Measurements from ENCODE around the gene TMED8. TPM values are rescaled to one million over a fixed set of nuclear protein-coding genes. Genes with fewer than 3 reads are reported as not detected.
A peak's percentile ranks its signal among the peaks of the same experiment; 100 is the strongest.
"Not testable (repeated sequence)": the region's sequence is repeated elsewhere in the genome, so short reads cannot be mapped to it uniquely, and the experiment has no call there.

The TMED8 gene
- total RNA-seq, 1 experiment from 2014 or later, result 73.8 TPM

DNA sequence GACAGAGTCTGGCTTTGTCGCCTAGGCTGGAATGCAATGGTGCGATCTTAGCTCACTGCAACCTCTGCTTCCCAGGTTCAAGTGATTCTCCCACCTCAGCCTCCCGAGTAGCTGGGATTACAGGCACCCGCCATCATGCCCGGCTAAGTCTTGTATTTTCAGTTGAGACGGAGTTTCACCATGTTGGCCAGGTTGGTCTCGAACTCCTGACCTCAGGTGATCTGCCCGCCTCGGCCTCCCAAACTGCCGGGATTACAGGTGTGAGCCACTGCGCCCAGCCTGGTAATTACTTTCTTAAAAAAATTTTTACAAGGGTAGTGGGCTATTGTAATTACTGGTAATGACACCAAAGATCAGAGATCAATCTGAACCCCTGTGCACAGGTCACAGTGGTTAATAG, 58.1 kb downstream of the TMED8 start:
- peaks cover 75% of the 10 kb centered on the region for H3K79me2 ChIP-seq (ENCODE audit: low read length)
- peak overlapping the region; percentile 86 for H3K4me2 ChIP-seq (ENCODE audit: low read depth, low read length, poor library complexity, severe bottlenecking)
- H3K9ac ChIP-seq (ENCODE audit: low read length), result peak overlapping the region; percentile 93; the same call in 1 of the 2 replicates
- not testable (repeated sequence) for DNase-seq; H3K36me3 ChIP-seq (ENCODE audit: insufficient read depth, low read length); H2AFZ ChIP-seq (ENCODE audit: low read length); H3K27me3 ChIP-seq (ENCODE audit: low read length); H4K20me1 ChIP-seq (ENCODE audit: insufficient read depth, low read depth, low read length); H3K9me3 ChIP-seq (ENCODE audit: low read length); H3K27ac ChIP-seq (ENCODE audit: low read length); H3K9me2 ChIP-seq (replicated peaks; ENCODE audit: insufficient read depth, low read length)
- H3K4me3 ChIP-seq (ENCODE audit: low read length), result peak overlapping the region; percentile 84; the same call in 1 of the 2 replicates
- peaks cover 34% of the 10 kb centered on the region for H3K4me1 ChIP-seq (ENCODE audit: low read length)

DNA sequence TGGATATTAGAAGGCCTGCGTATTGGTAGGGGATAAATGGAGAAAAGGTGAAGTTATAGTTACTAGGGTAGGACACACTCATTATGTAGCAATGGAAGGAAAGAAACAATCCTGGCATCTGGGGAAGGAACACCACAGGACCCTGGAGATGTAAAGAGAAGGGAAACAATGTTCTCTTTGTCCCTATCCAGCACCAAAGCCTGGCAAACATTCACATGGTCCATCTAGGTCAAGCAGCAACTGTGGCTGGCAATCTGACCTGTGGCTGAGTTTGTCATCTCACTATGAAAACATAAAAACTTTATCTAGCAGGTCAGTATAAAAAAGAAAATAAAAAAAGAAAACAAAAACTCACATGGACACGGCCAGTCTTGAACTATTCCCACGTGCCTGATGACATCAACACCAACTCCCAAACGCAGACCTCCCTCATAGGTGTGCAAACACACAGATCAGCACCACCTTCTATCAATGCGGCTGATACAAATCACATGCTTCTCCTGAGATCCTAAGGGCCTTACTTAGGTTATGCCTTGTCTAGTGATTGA, 58.8 kb downstream of the TMED8 start:
- H3K4me3 ChIP-seq (ENCODE audit: low read length), result no peak overlapping the region
- H3K4me2 ChIP-seq (ENCODE audit: low read depth, low read length, poor library complexity, severe bottlenecking), result no peak overlapping the region
- H2AFZ ChIP-seq (ENCODE audit: low read length), result no peak overlapping the region
- no peaks in the 10 kb centered on the region for H3K9me2 ChIP-seq (replicated peaks; ENCODE audit: insufficient read depth, low read length)
- H3K9ac ChIP-seq (ENCODE audit: low read length), result no peak overlapping the region
- no peaks in the 10 kb centered on the region for H3K36me3 ChIP-seq (ENCODE audit: insufficient read depth, low read length)
- peaks cover 81% of the 10 kb centered on the region for H3K79me2 ChIP-seq (ENCODE audit: low read length)
- H3K27ac ChIP-seq (ENCODE audit: low read length), result no peak overlapping the region
- DNase-seq, result no peak
- H3K4me1 ChIP-seq (ENCODE audit: low read length), result peaks cover 39% of the 10 kb centered on the region
- no peaks in the 10 kb centered on the region for H3K9me3 ChIP-seq (ENCODE audit: low read length)
- no peaks in the 10 kb centered on the region for H3K27me3 ChIP-seq (ENCODE audit: low read length)
- no peaks in the 10 kb centered on the region for H4K20me1 ChIP-seq (ENCODE audit: insufficient read depth, low read depth, low read length)

DNA sequence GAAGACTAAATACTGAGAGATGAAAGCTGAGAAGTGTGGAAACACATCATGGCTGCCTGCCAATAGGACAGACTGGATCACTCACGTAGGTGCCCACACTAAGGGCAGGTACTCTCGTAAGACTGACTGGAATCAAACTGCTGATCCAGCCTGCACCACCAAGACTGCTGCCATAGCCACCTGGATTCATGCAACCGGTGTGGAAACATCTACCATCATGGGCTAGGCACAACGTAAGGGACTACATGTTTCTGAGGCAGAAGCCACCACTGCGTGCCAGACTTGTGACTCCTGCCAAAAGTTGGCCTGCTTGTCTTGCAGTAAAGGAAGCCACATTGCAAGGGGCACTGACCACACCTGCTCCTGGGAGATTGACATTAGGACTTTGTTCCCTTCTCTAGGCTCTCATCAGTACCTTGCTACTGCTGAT, 60.0 kb downstream of the TMED8 start:
- no peak overlapping the region for H2AFZ ChIP-seq (ENCODE audit: low read length)
- no peak overlapping the region for H3K4me3 ChIP-seq (ENCODE audit: low read length)
- H3K79me2 ChIP-seq (ENCODE audit: low read length), result peaks cover 78% of the 10 kb centered on the region
- DNase-seq, result no peak
- H3K36me3 ChIP-seq (ENCODE audit: insufficient read depth, low read length), result no peaks in the 10 kb centered on the region
- H3K9me3 ChIP-seq (ENCODE audit: low read length), result no peaks in the 10 kb centered on the region
- H3K9ac ChIP-seq (ENCODE audit: low read length), result no peak overlapping the region
- H4K20me1 ChIP-seq (ENCODE audit: insufficient read depth, low read depth, low read length), result no peaks in the 10 kb centered on the region
- H3K4me1 ChIP-seq (ENCODE audit: low read length), result peaks cover 33% of the 10 kb centered on the region
- no peaks in the 10 kb centered on the region for H3K27me3 ChIP-seq (ENCODE audit: low read length)
- no peak overlapping the region for H3K4me2 ChIP-seq (ENCODE audit: low read depth, low read length, poor library complexity, severe bottlenecking)
- no peaks in the 10 kb centered on the region for H3K9me2 ChIP-seq (replicated peaks; ENCODE audit: insufficient read depth, low read length)
- H3K27ac ChIP-seq (ENCODE audit: low read length), result no peak overlapping the region

DNA sequence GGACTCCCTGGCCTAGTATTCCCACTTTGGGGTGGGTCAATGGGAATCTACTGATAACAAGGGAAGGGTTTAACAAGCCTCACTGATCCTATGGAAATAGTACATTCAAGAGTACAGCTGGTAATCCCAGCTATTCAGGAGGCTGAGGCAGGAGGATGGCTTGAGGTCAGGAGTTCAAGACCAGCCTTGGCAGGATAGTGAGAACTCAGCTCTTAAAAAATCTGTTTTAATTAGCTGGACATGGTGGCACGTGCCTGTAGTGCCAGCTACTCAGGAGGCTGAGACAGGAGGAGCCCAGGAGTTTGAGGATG, 60.7 kb downstream of the TMED8 start:
- H3K9me2 ChIP-seq (replicated peaks; ENCODE audit: insufficient read depth, low read length), result no peaks in the 10 kb centered on the region
- H3K9me3 ChIP-seq (ENCODE audit: low read length), result no peaks in the 10 kb centered on the region
- peaks cover 31% of the 10 kb centered on the region for H3K4me1 ChIP-seq (ENCODE audit: low read length)
- H3K27ac ChIP-seq (ENCODE audit: low read length), result no peak overlapping the region
- H3K9ac ChIP-seq (ENCODE audit: low read length), result no peak overlapping the region
- H3K36me3 ChIP-seq (ENCODE audit: insufficient read depth, low read length), result peaks cover 7% of the 10 kb centered on the region; the same call in 1 of the 2 replicates
- DNase-seq, result no peak
- H4K20me1 ChIP-seq (ENCODE audit: insufficient read depth, low read depth, low read length), result no peaks in the 10 kb centered on the region
- no peak overlapping the region for H2AFZ ChIP-seq (ENCODE audit: low read length)
- peak overlapping the region; percentile 35 for H3K4me2 ChIP-seq (ENCODE audit: low read depth, low read length, poor library complexity, severe bottlenecking)
- H3K79me2 ChIP-seq (ENCODE audit: low read length), result peaks cover 84% of the 10 kb centered on the region
- H3K27me3 ChIP-seq (ENCODE audit: low read length), result no peaks in the 10 kb centered on the region
- H3K4me3 ChIP-seq (ENCODE audit: low read length), result no peak overlapping the region

DNA sequence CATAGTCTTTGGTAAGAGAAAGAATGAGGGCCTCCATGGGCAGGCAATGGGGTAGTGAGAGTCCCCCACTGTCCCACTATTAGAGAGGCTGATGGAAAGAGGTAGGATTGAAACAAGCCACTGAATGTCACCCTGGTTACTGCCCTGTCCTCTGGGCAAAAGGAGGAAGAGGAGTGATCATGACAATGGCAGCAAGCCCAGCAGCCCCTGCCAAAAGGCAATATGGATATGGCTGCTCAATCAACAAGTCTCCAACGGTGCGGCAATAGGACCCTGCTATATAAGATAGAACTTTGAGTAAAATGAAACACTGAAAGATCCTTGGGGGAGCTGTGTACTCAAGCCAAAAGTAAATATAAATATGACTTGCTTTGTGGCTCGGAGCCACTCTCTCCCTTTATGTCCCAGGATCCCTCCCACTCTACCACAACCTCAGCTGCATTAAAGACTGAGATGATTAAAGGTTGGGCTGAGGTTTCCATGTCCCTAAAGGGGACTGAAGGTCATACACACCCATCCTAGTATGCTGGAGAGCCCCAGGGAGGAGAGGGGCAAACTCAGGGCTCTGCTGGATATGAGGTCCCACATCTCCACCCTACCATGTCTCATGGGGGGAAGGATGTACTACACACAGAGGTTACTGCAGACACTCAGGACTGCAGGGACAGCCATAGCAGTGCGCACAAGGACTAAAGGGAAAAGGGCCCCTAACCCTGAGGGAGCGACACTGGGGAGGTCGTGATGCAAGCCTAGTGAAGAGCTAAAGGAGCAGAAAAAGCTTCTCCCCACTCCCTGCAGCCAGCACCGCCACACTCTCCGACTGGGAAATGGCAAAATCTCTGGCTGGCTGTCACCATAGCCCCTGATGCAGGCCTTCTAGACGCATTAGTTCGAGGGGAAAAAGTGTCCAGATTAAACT, 62.1 kb downstream of the TMED8 start:
- H3K27ac ChIP-seq (ENCODE audit: low read length), result no peak overlapping the region
- no peak overlapping the region for H2AFZ ChIP-seq (ENCODE audit: low read length)
- no peaks in the 10 kb centered on the region for H3K27me3 ChIP-seq (ENCODE audit: low read length)
- no peaks in the 10 kb centered on the region for H4K20me1 ChIP-seq (ENCODE audit: insufficient read depth, low read depth, low read length)
- no peak overlapping the region for H3K9ac ChIP-seq (ENCODE audit: low read length)
- no peaks in the 10 kb centered on the region for H3K9me3 ChIP-seq (ENCODE audit: low read length)
- no peak for DNase-seq
- H3K9me2 ChIP-seq (replicated peaks; ENCODE audit: insufficient read depth, low read length), result no peaks in the 10 kb centered on the region
- H3K36me3 ChIP-seq (ENCODE audit: insufficient read depth, low read length), result peaks cover 7% of the 10 kb centered on the region; the same call in 1 of the 2 replicates
- peaks cover 92% of the 10 kb centered on the region for H3K79me2 ChIP-seq (ENCODE audit: low read length)
- no peak overlapping the region for H3K4me2 ChIP-seq (ENCODE audit: low read depth, low read length, poor library complexity, severe bottlenecking)
- no peak overlapping the region for H3K4me3 ChIP-seq (ENCODE audit: low read length)
- peaks cover 28% of the 10 kb centered on the region for H3K4me1 ChIP-seq (ENCODE audit: low read length)

DNA sequence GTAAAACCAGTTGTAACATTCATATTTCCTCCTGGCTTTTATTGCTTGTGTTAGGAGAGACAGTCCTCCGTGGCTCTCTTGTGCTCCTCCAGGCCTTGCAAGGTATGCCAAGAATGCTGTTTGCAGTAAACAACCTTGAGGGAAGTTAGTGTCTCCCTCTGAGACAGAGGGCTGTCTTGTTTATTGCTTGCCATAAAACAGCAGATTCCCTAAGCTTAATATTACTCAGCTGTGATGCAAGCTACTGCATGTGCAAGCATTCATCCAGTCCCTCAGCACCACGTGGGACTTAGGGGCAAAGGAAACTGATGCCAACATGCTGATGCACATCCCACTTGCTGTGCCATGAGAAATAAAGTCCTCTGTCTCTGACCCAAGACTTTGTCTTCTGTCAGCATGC, 62.9 kb downstream of the TMED8 start:
- H3K9me3 ChIP-seq (ENCODE audit: low read length), result no peaks in the 10 kb centered on the region
- H3K4me1 ChIP-seq (ENCODE audit: low read length), result peaks cover 24% of the 10 kb centered on the region
- no peak overlapping the region for H3K9ac ChIP-seq (ENCODE audit: low read length)
- H3K4me2 ChIP-seq (ENCODE audit: low read depth, low read length, poor library complexity, severe bottlenecking), result no peak overlapping the region
- H2AFZ ChIP-seq (ENCODE audit: low read length), result no peak overlapping the region
- H3K9me2 ChIP-seq (replicated peaks; ENCODE audit: insufficient read depth, low read length), result no peaks in the 10 kb centered on the region
- no peaks in the 10 kb centered on the region for H4K20me1 ChIP-seq (ENCODE audit: insufficient read depth, low read depth, low read length)
- H3K79me2 ChIP-seq (ENCODE audit: low read length), result peaks cover 89% of the 10 kb centered on the region
- H3K27ac ChIP-seq (ENCODE audit: low read length), result no peak overlapping the region
- no peak for DNase-seq
- H3K4me3 ChIP-seq (ENCODE audit: low read length), result no peak overlapping the region
- no peaks in the 10 kb centered on the region for H3K27me3 ChIP-seq (ENCODE audit: low read length)
- H3K36me3 ChIP-seq (ENCODE audit: insufficient read depth, low read length), result peaks cover 7% of the 10 kb centered on the region; the same call in 1 of the 2 replicates

DNA sequence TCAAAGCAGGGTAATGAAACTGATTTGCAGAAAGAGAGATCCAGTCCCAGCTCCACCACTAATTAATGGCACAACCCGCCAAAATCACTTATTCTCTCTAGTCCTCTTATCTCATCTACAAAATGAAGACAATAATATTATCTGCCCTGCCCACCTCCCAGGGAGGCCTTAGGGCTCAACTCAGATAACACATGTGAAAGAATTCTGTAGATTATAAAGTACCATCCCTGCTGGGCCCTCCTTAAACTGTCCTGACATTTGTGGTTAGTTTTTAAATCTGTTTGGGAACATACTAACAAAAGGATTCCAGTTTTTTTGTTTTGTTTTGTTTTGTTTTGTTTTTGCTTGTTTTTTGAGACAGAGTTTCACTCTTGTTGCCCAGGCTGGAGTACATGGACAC, 63.5 kb downstream of the TMED8 start:
- Histone ChIP-seq H3K27me3 (ENCODE audit: low read length) (no peaks in the 10 kb centered on the region), H3K36me3 (ENCODE audit: insufficient read depth, low read length) (peaks cover 7% of the 10 kb centered on the region; the same call in 1 of the 2 replicates), H3K4me2 (ENCODE audit: low read depth, low read length, poor library complexity, severe bottlenecking) (no peak overlapping the region), H3K9me2 (replicated peaks; ENCODE audit: insufficient read depth, low read length) (no peaks in the 10 kb centered on the region), H3K27ac (ENCODE audit: low read length) (no peak overlapping the region), H3K4me1 (ENCODE audit: low read length) (peaks cover 21% of the 10 kb centered on the region), H2AFZ (ENCODE audit: low read length) (no peak overlapping the region), H3K9me3 (ENCODE audit: low read length) (no peaks in the 10 kb centered on the region), H4K20me1 (ENCODE audit: insufficient read depth, low read depth, low read length) (no peaks in the 10 kb centered on the region), H3K4me3 (ENCODE audit: low read length) (no peak overlapping the region), H3K79me2 (ENCODE audit: low read length) (peaks cover 82% of the 10 kb centered on the region), H3K9ac (ENCODE audit: low read length) (no peak overlapping the region)
- DNase-seq, result no peak

DNA sequence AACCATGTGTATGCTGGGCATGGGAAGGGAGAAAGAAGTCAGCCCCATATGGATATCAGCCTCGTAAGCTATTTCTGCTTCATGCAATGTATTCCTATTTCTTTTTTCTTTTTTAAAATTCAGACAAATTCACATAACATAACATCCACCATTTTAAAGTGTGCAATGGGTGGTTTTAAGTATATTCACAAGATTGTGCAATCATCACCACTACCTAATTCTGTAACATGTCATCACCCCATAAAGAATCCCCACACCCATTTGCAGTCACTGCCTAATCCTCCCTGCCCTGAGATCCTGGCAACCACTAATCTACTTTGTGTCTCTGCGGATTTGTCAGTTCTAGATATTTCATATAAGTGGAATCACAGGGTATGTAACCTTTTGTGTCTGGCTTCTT, 65.7 kb downstream of the TMED8 start:
- no peaks in the 10 kb centered on the region for H3K9me3 ChIP-seq (ENCODE audit: low read length)
- no peak overlapping the region for H3K4me2 ChIP-seq (ENCODE audit: low read depth, low read length, poor library complexity, severe bottlenecking)
- peaks cover 61% of the 10 kb centered on the region for H3K79me2 ChIP-seq (ENCODE audit: low read length)
- no peak overlapping the region for H3K4me3 ChIP-seq (ENCODE audit: low read length)
- peaks cover 7% of the 10 kb centered on the region; the same call in 1 of the 2 replicates for H3K36me3 ChIP-seq (ENCODE audit: insufficient read depth, low read length)
- H4K20me1 ChIP-seq (ENCODE audit: insufficient read depth, low read depth, low read length), result no peaks in the 10 kb centered on the region
- no peak overlapping the region for H3K9ac ChIP-seq (ENCODE audit: low read length)
- no peak for DNase-seq
- H3K4me1 ChIP-seq (ENCODE audit: low read length), result peaks cover 18% of the 10 kb centered on the region
- no peaks in the 10 kb centered on the region for H3K9me2 ChIP-seq (replicated peaks; ENCODE audit: insufficient read depth, low read length)
- H3K27ac ChIP-seq (ENCODE audit: low read length), result no peak overlapping the region
- no peaks in the 10 kb centered on the region for H3K27me3 ChIP-seq (ENCODE audit: low read length)
- H2AFZ ChIP-seq (ENCODE audit: low read length), result no peak overlapping the region

All from Karpas-422 (cell line).